Ishikawa (cell line): ENCODE data around the gene HHAT.

ENCODE experiments used
- CREB1 ChIP-seq: IDR thresholded peaks from 2 replicates; pipeline ENCODE4 v1.6.1; 2012; ENCODE audit warnings: low read depth
- EP300 ChIP-seq: IDR thresholded peaks from 2 replicates; pipeline ENCODE4 v1.6.1; 2012; ENCODE audit warnings: borderline replicate concordance
- FOXM1 ChIP-seq: IDR thresholded peaks from 2 replicates; pipeline ENCODE4 v1.6.1; 2012; ENCODE audit warnings: low read depth, borderline replicate concordance

DNA sequence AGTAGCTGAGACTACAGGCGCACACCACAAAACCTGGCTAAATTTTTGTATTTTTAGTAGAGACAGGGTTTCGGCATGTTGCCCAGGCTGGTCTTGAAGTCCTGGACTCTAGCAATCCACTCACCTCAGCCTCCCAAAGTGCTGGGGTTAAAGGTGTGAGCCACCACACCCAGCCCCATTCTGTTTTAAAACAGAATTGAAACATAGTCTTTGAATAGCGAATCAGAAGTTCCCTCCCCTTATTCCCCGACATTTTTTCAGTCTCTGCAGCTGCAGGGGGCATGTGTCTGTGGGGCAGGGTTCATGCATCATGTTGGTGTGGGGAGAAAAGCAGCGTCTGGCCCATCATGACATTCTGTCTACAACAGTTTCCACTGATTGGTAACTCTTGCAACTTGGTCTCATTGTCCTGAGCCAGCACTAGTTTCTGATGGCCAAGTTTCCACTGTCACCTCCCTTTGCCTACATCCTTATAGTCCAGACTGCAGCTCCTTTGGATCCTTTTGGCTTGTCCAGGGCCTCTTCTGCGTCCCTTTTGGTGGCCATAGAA, 15.6 kb upstream of the HHAT start:
- TF ChIP-seq EP300, result no peak
- no peak for TF ChIP-seq FOXM1
- TF ChIP-seq CREB1, result no peak
